Activated B cell treated with CpG ODN at 0.5 μM for 24 hours (primary cell): ENCODE measurements around the gene RABL6. TPM values are rescaled to one million over a fixed set of nuclear protein-coding genes. Genes with fewer than 3 reads are reported as not detected.

Source experiments
- ATAC-seq: fragments of 200-7000 bp; cut with Tn5 transposase; one replicate; pipeline ENCODE4 v1.10.0; 2021; ENCODE audit warnings: low read depth, mild to moderate bottlenecking, moderate library complexity
- CTCF ChIA-PET: fragments of 350-600 bp; sonication (Branson Sonifier 250); formaldehyde crosslinking; loops from one replicate; lab custom pipeline; 2021; ENCODE audit warnings: antibody characterized with exemption; lab: Charles Lee
- POLR2A ChIA-PET: fragments of 350-600 bp; sonication (Branson Sonifier 250); formaldehyde crosslinking; loops from one replicate; lab custom pipeline; 2021; ENCODE audit warnings: antibody characterized with exemption; lab: Charles Lee
- DNase-seq: peaks from one replicate; pipeline ENCODE4 v3.0.0; 2022
- H3K27ac Mint-ChIP-seq: one replicate; pipeline ENCODE4 v1.8.0; 2020; ENCODE audit warnings: mixed read lengths
- H3K27me3 Mint-ChIP-seq: one replicate; pipeline ENCODE4 v1.8.0; 2021; ENCODE audit warnings: mixed read lengths
- H3K36me3 Mint-ChIP-seq: one replicate; pipeline ENCODE4 v1.8.0; 2021; ENCODE audit warnings: low read depth, mixed read lengths
- H3K4me1 Mint-ChIP-seq: one replicate; pipeline ENCODE4 v1.8.0; 2021; ENCODE audit warnings: mixed read lengths
- H3K4me3 Mint-ChIP-seq: one replicate; pipeline ENCODE4 v1.8.0; 2020; ENCODE audit warnings: mild to moderate bottlenecking, mixed read lengths
- H3K9me3 Mint-ChIP-seq: one replicate; pipeline ENCODE4 v1.8.0; 2020; ENCODE audit warnings: mixed read lengths
- intact Hi-C: fragments of 100-400 bp; cut with micrococcal nuclease; formaldehyde crosslinking; loops from one replicate; pipeline ENCODE4 v1.15.1; 2024
- total RNA-seq: library from RNA; stranded (reverse); gene quantifications from 2 replicates; pipeline ENCODE4 v1.2.3, GENCODE V29; 2022
- TF ChIP-seq, protein P1 (sequence below): fragments of 200-600 bp; IDR thresholded peaks from one replicate; pipeline ENCODE4 v1.8.0; 2022; ENCODE audit warnings: antibody characterized with exemption, mild to moderate bottlenecking

RABL6 gene
- total RNA-seq, 1 donor from 2014 or later, result 75.0 TPM

DNA sequence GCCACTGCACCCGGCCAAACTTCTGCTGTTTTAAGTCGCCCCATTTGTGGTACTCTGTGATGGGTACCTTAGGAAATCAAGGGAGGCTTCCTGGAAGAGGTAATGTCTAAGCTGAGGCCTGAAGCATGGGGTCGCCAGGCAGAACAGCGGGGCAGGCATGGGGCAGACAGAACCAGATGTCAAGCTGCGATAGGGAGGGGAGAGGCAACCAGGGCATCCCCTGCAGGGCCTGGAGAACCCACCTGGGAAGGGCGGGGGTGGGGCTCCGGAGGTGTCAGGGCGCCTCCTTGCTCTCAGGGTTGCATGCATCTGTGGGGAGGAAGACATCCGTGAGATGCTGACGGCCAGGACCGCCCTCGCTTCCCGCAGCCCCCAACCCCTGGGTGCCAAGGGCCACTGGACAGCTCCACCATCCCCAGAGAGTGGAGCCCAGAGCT is 46.2 kb upstream of the RABL6 start:
- Mint-ChIP-seq H3K4me1 (peaks cover 64% of the 10 kb centered on the region), H3K27me3 (no peaks in the 10 kb centered on the region), H3K9me3 (no peaks in the 10 kb centered on the region), H3K4me3 (no peak overlapping the region), H3K36me3 (no peaks in the 10 kb centered on the region), H3K27ac (no peak overlapping the region)
- no peak for ATAC-seq
- POLR2A ChIA-PET, result interaction anchor here (1.3 to 9.1 kb wide), 2 partner anchors 33 to 273 kb away, joined by 4 to 132 read pairs; no protein-coding TSS in a partner anchor
- DNase-seq, result no peak
- intact Hi-C loops, result no loop called here
- TF ChIP-seq, protein P1, sequence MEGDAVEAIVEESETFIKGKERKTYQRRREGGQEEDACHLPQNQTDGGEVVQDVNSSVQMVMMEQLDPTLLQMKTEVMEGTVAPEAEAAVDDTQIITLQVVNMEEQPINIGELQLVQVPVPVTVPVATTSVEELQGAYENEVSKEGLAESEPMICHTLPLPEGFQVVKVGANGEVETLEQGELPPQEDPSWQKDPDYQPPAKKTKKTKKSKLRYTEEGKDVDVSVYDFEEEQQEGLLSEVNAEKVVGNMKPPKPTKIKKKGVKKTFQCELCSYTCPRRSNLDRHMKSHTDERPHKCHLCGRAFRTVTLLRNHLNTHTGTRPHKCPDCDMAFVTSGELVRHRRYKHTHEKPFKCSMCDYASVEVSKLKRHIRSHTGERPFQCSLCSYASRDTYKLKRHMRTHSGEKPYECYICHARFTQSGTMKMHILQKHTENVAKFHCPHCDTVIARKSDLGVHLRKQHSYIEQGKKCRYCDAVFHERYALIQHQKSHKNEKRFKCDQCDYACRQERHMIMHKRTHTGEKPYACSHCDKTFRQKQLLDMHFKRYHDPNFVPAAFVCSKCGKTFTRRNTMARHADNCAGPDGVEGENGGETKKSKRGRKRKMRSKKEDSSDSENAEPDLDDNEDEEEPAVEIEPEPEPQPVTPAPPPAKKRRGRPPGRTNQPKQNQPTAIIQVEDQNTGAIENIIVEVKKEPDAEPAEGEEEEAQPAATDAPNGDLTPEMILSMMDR, result no peak
- CTCF ChIA-PET, result no interaction called here

DNA sequence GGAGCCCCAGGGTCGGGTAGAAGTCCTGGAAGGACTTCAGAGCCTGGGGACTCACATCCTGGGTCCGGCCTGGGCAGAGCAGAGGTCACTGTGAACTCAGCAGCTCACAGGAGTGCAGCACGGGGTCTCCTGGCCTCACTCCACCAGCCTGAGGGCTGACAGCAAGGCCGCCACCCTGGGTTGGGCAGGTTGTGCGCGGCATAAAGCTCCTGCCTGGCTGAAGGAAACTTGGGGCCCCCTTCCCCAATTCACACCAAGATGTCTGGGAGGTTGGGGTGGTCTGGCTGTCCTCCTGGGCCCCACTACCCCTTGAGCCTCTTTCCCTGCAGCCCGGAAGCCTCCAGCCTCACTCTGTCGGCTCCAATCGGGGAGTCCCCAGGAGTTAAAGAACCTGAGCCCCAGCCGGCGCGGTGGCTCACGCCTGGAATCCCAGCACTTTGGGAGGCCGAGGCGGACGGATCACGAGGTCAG is 45.5 kb upstream of the RABL6 start:
- no peak overlapping the region for H3K27ac Mint-ChIP-seq
- intact Hi-C loops, result no loop called here
- DNase-seq, result no peak
- POLR2A ChIA-PET, result interaction anchor here (0.6 to 9.1 kb wide), 4 partner anchors 34 to 273 kb away, joined by 4 to 132 read pairs (median 10); no protein-coding TSS in a partner anchor
- CTCF ChIA-PET, result no interaction called here
- ATAC-seq, result no peak
- TF ChIP-seq, protein P1, result no peak
- H3K36me3 Mint-ChIP-seq, result no peaks in the 10 kb centered on the region
- H3K4me1 Mint-ChIP-seq, result peaks cover 64% of the 10 kb centered on the region
- H3K9me3 Mint-ChIP-seq, result no peaks in the 10 kb centered on the region
- no peaks in the 10 kb centered on the region for H3K27me3 Mint-ChIP-seq
- no peak overlapping the region for H3K4me3 Mint-ChIP-seq

DNA sequence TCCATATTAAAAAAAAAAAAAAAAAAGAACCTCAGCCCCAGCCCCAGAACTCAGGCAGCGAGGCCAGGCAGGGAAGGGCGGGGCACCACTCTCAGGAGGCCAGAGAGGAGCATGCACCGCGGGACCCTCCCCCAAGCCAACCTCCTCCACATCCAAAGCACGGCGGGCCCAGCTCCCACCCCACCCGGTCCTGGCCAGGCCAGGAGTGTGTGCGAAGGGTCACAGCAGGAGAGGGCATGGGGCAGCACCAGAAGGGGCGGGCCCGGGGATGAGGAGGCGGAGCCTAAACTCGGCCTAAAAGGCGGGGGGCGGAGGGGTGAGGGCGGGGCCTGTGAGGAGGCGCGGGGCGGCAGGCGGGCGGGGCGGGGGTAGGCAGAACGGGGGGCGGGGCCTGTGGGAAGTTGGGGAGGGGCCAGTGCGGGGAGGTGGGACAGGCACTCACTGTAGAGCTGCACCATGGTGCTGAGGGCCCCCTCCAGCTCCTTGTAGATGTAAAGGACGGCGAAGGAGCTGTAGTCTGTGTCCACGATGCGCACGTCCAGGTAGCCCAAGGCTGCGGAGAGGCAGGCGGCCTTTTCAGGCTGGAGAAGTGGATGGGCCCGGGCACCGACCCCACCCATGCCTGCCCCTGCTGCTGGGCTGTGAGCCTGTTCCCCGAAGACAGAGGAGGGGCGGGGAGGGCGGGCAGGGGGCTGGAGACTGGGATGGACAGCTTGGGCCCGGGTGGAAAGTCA is 44.7 kb upstream of the RABL6 start:
- Mint-ChIP-seq H3K4me1 (peaks cover 64% of the 10 kb centered on the region), H3K9me3 (no peaks in the 10 kb centered on the region), H3K4me3 (peak overlapping the region; percentile 4), H3K27me3 (no peaks in the 10 kb centered on the region), H3K27ac (no peak overlapping the region), H3K36me3 (no peaks in the 10 kb centered on the region)
- TF ChIP-seq, protein P1, result no peak
- ChIA-PET CTCF (no interaction called here), POLR2A (interaction anchor here (0.6 to 9.1 kb wide), 4 partner anchors 35 to 168 kb away, joined by 4 to 132 read pairs (median 10); no protein-coding TSS in a partner anchor)
- peak; percentile 16 for ATAC-seq
- DNase-seq, result no peak
- intact Hi-C loops, result no loop called here

DNA sequence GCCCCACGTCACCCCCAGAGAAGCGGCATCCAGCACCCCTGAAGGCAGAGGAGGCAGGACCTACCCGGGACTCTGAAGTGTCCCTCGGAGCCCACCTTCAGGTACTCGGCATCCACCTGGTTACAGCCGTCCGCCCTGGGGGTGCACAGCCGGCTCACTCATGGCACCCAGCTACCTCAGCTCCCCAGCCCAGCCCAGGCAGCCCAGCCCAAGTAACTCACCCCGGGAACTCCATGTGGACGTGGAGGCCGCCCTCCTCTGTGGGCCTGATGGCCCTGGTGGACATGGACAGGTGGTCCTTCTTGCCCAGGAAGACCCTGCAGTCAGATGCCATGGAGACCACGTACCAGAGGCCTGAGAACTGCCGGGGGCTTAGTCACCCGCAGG is 44.1 kb upstream of the RABL6 start:
- Mint-ChIP-seq H3K27me3 (no peaks in the 10 kb centered on the region), H3K27ac (peak overlapping the region; percentile 35), H3K4me1 (peaks cover 59% of the 10 kb centered on the region), H3K4me3 (no peak overlapping the region), H3K36me3 (no peaks in the 10 kb centered on the region), H3K9me3 (no peaks in the 10 kb centered on the region)
- no peak for DNase-seq
- POLR2A ChIA-PET, result interaction anchor here (0.7 to 9.1 kb wide), 2 partner anchors 35 to 168 kb away, joined by 4 to 132 read pairs; no protein-coding TSS in a partner anchor
- intact Hi-C loops, result no loop called here
- CTCF ChIA-PET, result no interaction called here
- TF ChIP-seq, protein P1, result no peak
- no peak for ATAC-seq

DNA sequence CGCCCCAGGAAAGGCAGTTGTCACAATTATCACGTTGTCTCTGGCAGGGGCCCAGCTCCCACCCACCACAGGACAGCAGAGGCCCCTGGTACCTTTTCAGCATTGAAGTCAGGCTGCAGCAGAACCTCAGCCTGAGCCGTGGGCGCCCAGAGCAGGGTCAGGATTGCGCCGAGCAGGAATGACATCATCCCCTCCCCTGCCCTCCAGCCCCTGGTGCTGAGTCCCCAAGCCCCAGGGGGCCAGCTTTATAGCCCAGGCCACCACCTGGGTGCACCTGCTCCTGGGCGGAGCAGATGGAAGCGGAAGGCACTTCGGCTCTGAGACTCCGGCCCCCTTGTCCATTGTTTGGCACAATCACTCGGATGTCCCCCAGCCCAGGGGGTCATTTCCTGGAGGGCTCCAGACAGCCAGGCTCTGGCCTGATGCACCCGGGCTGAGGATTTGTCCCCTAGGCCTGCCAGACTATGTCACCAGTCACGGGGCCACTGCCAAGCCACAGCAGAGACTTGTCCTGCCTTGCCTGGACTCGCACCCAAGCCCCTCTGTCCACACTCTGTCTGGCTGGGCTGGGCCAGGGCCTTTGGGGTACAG is 43.4 kb upstream of the RABL6 start, which contains the start of gene LCN15:
LCN15 (minus strand) TSS at position 218 of the 591 bp plus-strand sequence; CDS start at position 188, 30 bp downstream.
- TF ChIP-seq, protein P1, result no peak
- Mint-ChIP-seq H3K27me3 (no peaks in the 10 kb centered on the region), H3K4me1 (peaks cover 53% of the 10 kb centered on the region), H3K36me3 (no peaks in the 10 kb centered on the region), H3K4me3 (no peak within 1 kb of the TSS), H3K27ac (peak within 1 kb of the TSS; percentile 87), H3K9me3 (no peaks in the 10 kb centered on the region)
- POLR2A ChIA-PET, result interaction anchor here (9.1 kb wide), 1 partner anchor 36 kb away, joined by 132 read pairs; no protein-coding TSS in a partner anchor
- no peak for ATAC-seq
- CTCF ChIA-PET, result no interaction called here
- intact Hi-C loops, result no loop called here
- no peak for DNase-seq
